ENCODE measurements around the gene HAUS3.
"Not testable (repeated sequence)": the region's sequence is repeated elsewhere in the genome, so short reads cannot be mapped to it uniquely, and the experiment has no call there.

The HAUS3 gene

DNA sequence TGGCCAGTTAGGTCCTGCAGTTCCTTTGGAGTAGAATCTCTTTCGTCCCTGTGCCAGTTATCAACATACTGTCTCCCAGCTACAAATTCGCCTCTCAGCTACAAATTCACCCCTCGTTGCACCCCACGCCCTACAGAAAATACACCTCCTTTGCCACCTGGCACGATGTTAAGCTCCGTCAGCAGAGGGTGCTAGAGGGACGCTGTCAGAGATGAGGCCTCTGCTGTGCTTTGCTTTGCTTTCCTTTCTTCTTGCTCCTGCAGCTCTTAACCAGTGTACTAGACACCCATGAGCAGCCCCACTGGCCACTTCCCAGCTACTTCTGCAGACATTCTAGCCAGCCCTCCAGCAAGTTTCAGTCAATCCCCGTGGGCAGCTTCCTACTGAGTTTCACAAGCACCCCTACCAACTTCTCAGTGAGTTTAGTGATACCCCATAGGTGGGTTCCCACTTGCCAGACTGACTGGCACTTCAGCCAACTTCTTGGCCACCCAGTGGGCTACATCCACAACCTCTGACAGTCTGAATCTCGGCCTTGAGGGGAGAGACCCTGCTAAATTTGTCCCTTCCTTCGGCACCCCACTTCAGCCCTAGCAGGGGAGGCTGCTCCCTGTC lies 21.8 kb downstream of the HAUS3 start:
- DNase-seq (ENCODE audit: low read depth) = peak; percentile 68

DNA sequence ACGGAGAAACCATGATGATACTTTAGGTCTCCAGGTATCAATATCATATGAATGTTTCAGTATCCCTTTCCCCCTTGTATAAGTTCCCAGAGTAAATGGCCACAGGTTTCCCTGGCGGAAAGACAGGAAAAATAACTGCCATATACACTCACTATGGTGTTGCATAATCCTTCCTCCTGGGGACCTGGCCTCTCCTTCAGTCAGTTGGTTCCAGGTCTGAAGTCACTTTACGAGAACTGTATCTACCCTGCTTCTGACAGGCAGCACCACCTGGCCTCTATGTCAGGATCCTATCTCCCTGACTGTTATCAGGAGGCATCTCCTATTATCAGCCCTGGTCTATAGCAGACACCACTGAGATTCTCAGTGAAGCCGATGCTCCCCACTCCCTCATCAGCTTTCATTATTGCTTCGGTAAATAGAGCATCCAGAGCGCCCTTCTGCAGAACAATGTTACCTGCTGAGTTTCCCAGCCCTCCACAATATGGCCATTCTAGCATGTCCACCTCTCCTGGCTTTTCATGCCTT lies 22.6 kb downstream of the HAUS3 start:
- DNase-seq (ENCODE audit: low read depth) = no peak

DNA sequence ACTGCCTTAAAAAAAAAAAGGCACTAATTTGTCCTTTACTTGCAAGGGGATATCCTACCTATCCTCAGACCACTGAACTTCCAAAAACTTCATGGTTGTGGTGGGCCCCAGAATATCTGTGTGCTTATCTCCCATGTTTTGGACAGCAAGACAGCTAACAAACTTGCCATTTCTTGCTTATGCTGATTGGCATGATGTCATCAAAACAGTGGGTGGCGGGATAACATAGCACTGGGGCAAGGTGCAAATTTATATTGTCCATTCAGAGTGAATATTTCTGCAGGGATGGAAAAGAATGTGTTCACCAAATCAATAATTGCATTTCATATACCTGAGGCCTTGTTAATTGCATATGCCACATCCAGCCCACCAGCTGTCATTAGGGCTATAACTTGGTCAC lies 23.5 kb downstream of the HAUS3 start:
- DNase-seq (ENCODE audit: low read depth) = no peak

DNA sequence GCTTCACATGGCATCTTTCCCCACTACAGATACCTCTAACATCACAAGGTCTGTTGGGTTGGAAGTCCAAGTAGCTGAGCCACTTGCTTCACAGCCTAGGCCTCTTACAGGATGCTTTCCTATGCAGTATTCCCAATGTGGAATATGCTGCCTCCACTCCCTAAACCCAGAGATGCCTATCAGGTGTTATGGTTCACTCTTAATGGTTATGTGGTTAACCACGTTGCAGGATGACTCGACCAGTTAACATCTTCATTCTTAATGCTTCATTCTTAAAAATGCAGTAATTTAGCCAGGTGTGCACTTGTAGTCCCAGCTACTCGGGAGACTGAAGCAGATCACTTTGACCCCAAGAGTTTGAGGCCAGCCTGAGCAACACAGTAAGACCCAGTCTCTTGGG lies 24.2 kb downstream of the HAUS3 start:
- no peak for DNase-seq (ENCODE audit: low read depth)

DNA sequence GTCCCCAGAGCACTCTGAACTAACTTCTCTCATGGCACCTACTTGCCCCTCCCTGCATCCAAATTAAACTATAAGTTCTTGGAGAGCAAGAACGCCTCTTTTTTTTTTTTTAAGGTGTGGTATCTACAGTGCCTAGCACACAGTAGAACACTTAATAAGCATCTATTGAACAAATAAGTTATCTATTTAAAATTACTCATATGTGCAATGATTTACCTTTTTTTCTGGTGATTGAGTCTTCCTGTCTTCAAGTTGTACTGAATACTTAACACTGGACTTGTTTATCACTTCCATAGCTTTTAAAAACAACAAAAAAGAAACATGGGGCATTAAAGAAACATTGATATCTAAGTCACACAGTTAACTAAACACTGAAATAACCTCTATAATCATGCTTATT lies 29.1 kb downstream of the HAUS3 start:
- DNase-seq (ENCODE audit: low read depth) = no peak

DNA sequence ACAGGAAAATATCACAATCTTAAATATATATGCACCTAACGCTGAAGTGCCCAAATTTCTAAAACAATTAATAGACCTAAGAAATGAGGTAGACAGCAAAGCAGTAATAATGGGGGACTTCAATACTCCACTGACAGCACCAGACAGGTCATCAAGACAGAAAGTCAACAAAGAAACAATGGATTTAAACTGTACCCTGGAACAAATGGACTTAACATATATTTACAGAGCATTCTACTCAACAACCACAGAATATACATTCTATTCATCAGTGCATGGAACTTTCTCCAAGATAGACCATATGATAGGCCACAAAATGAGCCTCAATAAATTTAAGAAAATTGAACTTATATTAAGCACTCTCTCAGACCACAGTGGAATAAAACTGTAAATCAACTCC lies 39.1 kb downstream of the HAUS3 start:
- not testable (repeated sequence) for DNase-seq (ENCODE audit: low read depth)

DNA sequence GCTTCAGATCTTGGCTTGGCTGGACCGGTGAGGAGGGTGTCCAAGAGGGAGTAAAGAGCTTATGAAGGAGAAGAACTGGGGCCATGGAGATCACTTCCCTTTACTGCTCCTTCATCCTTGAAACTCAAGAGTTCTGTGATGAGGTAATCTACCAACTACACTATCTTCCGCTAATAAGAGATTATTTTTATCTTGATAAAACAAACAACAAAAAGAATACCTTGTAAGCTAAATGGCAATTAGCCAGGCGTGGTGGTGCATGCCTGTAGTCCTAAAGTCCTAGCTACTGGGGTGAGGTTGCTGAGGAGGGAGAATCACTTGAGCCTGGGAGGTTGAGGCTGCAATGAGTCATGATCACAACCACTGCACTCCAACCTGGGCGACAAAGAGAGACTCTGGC lies 47.4 kb downstream of the HAUS3 start:
- DNase-seq (ENCODE audit: low read depth) = no peak

DNA sequence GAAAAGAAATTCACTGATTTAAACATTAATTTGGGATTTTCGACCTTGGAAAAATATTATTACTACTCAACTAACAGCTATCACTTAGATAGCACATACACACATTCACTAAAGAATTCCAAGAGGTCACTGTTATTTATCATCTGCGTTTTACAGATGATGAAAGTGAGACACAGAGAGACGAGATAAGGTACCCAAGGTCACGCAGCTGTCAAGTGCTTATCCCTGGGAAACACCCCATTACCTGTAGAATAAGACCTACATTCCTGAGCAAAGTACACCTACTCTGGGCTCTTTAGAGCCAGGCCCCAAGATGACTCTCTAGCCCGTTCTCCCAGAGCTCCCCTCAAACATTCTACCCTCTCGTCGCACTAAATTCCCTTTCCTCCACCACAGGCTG lies 48.6 kb downstream of the HAUS3 start:
- DNase-seq (ENCODE audit: low read depth) = no peak

DNA sequence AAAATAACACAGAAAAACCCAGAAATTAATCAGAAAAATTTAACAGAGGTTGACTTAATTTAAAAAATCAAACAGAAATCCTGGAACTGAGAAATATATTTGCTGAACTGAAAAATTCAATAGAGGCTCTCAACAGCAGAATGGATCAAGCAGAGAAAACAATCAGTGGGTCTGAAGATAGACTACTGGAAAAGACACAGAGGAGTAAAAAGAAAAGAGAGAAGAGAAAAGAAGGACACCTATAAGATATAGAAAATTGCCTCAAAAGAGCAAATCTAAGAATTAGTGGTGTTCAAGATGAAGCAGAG lies 55.1 kb downstream of the HAUS3 start:
- no peak for DNase-seq (ENCODE audit: low read depth)

DNA sequence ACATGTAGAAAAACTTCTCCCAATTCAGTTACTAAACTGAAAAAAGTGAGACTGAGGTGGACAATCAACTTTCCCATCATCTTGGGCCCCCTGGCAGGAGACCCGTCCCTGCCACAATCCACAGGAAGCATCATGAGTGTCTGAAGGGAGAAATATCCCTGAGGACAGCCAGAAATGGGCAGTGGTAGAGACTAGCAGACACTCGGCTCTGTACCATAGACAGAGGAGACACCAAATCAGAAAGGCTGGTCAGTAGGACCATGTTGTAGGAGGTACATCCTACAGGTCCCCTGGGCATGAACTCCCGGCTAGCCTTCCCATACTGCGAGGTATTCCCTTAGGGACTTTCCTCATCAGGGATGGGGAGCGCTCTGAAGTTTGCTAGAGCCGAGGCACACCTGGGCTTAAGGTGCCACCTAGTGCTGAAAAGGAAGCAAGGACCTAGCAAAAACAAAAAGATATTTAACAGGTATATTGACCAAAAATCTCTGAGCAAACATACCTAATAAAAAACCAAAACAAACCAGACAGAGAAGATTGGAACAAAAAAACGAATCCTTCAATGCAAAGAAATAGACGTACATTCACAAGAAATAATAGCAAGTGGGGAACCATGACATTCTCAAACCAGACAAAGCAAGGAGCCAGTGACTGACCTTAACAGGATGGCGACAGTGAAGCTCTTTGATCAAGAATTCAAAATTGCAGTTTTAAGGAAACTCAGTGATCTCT lies 55.6 kb downstream of the HAUS3 start:
- no peak for DNase-seq (ENCODE audit: low read depth)

DNA sequence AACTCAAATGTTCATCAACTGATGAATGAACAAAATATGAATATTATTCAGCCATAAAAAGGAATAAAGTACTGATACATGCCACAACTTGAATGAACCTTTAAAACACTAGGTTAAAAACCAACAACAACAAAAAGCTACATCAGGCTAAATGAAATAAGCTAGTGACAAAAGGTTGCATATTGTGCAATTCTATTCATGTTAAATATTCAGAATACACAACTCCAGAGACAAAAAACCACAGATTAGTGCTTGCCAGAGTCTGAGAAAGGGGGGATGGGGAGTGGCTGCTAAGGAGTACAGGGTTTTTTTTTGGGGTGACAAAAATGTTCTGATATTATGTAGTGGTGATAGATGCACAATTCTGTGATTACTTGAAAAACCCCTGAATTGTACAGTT lies 58.5 kb downstream of the HAUS3 start:
- no peak for DNase-seq (ENCODE audit: low read depth)

DNA sequence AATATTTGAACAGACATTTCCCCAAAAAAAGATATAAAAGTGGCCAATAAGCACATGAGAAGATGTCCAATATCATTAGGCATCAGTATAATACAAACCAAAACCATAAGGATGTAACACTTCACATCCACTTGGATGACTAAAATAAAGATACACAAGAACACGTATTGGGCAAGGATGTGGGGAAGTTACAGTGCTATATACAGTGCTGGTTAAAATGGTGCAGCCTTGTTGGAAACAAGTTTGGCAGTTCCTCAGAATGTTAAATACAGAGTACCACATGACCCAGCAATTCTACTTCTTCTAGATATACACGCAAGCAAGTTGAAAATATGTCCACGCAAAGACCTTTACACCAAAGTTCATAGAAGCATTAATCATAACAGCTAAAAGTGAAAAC lies 58.9 kb downstream of the HAUS3 start:
- DNase-seq (ENCODE audit: low read depth) = no peak

DNA sequence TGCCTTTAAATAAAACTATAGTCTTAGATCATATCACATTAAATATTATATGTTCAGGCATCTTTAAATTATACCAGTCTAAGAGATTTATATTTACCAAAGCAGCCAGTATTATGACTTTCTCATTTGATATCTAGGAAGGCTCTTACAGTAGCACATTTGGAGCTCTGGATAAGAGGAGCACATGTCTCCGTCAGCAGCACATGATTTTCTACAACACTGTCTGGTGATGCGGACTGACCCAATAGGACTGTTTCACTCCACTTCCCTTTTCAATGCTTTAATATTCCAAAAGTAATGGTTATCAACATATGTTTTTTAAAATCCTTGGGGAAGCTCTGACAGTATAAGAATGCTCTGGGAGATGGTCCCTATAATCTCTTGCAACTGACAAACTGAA lies 61.5 kb downstream of the HAUS3 start:
- no peak for DNase-seq (ENCODE audit: low read depth)

DNA sequence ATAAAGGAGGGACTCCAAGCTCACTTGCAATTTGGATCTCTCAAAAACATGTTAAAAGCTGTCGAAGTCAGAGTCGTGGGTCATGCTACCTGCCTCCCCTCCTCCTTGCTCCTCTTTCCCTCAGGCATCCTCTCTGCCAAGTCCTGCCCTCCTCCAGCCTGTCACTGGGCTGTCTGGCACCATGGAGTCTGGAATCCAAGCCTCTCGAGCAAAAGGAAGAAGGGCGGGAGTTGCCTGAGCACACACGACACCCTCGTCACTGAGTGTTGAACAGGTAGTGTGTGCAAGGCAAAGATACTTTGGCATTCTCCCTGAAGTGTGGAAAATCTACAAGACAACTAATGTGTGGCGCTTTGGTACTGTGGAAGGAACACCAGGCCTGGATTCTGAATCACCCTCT lies 62.2 kb downstream of the HAUS3 start:
- DNase-seq (ENCODE audit: low read depth) = no peak

DNA sequence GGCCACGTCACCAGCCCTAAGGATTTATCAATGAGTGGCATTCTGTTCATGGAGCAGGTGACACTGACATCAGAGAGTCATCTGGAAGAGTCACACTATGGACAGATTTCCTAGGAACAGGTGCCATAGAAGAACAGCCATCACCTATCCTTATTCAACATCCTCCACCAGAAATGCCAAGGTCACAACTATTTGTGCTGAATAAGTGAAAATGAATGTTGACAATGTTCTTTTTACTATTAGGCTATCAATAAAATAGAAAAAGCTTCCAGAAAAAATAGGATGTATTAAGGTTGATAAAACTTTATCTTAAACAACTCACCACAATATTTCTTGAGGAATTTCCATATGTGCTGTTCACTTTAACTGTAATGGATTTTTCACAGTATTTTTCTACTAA lies 62.9 kb downstream of the HAUS3 start:
- DNase-seq (ENCODE audit: low read depth) = no peak
